ENCODE results near the gene LAMA1.

DNA sequence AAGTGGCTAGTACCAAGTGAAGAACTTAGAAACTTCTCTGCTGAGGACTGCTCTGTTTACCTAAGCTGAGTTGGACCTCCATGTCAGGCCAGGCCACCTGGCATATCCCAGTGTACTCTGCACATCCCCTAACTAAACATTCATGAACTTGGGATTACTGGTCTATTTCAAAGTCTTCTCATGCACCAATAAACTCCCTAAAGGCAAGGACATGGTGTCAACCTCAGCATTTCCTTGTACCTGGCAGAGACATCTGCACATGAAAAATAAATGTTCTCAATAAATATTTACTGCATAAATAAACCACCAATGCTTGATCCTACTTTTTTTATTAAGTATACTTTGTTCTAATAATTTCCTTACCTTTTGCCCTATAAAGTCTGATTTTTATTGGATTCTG lies 124.8 kb downstream of the LAMA1 start:
- TF ChIP-seq, protein P1, sequence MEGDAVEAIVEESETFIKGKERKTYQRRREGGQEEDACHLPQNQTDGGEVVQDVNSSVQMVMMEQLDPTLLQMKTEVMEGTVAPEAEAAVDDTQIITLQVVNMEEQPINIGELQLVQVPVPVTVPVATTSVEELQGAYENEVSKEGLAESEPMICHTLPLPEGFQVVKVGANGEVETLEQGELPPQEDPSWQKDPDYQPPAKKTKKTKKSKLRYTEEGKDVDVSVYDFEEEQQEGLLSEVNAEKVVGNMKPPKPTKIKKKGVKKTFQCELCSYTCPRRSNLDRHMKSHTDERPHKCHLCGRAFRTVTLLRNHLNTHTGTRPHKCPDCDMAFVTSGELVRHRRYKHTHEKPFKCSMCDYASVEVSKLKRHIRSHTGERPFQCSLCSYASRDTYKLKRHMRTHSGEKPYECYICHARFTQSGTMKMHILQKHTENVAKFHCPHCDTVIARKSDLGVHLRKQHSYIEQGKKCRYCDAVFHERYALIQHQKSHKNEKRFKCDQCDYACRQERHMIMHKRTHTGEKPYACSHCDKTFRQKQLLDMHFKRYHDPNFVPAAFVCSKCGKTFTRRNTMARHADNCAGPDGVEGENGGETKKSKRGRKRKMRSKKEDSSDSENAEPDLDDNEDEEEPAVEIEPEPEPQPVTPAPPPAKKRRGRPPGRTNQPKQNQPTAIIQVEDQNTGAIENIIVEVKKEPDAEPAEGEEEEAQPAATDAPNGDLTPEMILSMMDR (IDR thresholded peaks at IDR 0.05): no peak
- TF ChIP-seq POLR2A (IDR thresholded peaks at IDR 0.05): no peak
